Left renal cortex interstitium (tissue), 4 donors: ENCODE data around the gene ZNF287. TPM values are rescaled to one million over a fixed set of nuclear protein-coding genes. Genes with fewer than 3 reads are reported as not detected.
"Not testable (repeated sequence)": the region's sequence is repeated elsewhere in the genome, so short reads cannot be mapped to it uniquely, and the experiment has no call there.

ENCODE experiments used
- DNase-seq, 4 donors: peaks; one replicate each; pipeline ENCODE4 v3.0.0-alpha.2; 2013; ENCODE audit warnings: low read depth in 4 of 4, low spot score in 2 of 4, missing footprints in 1 of 4
- polyA plus RNA-seq, 4 donors: library from polyadenylated mRNA; unstranded; fragments of 120-200 nt; gene quantifications; one replicate each; pipeline ENCODE4 v1.2.1, GENCODE V29; 2013; ENCODE audit not compliant: insufficient read length in 4 of 4

ZNF287 gene
- 10 to 100 TPM in 2 of 4 donors, 1 to 10 TPM in 2; 8.6 to 11.8 (median 10.0) TPM for polyA plus RNA-seq

GRCh38 chr17:16568541-16569357, at the start of gene ZNF287:
Gene ZNF287 (minus strand): TSS chr17:16569204. CDS start chr17:16567731, 1,473 bp downstream.
- peak; percentile 61 to 91 (median 79) for DNase-seq

- no peak for DNase-seq
These were observed 48.6 kb upstream of the ZNF287 start for GRCh38 chr17:16617481-16618060.

- no peak for DNase-seq
These were observed 30.5 kb upstream of the ZNF287 start for GRCh38 chr17:16599537-16599936.

GRCh38 chr17:16593356-16594102, 24.5 kb upstream of the ZNF287 start:
- DNase-seq, result no peak

GRCh38 chr17:16589097-16589969, 20.3 kb upstream of the ZNF287 start:
- DNase-seq, result peak; percentile 74 to 85 (median 78)

- no peak for DNase-seq
These were observed 16.8 kb upstream of the ZNF287 start for GRCh38 chr17:16585796-16586195.

- DNase-seq, result peak; percentile 53 to 88 (median 75)
These were observed 15.4 kb upstream of the ZNF287 start for GRCh38 chr17:16584273-16584995.

GRCh38 chr17:16583781-16584180, 14.8 kb upstream of the ZNF287 start:
- no peak for DNase-seq

- DNase-seq, result no peak
These were observed 4.5 kb upstream of the ZNF287 start for GRCh38 chr17:16573466-16573865.

GRCh38 chr17:16569358-16569712, 331 bp upstream of the ZNF287 start:
- DNase-seq, result no peak

- DNase-seq, result no peak
These were observed 16.4 kb downstream of the ZNF287 start for GRCh38 chr17:16552637-16553045.

- no peak for DNase-seq
These were observed 16.9 kb downstream of the ZNF287 start for GRCh38 chr17:16551878-16552636.

- no peak for DNase-seq
These were observed 31.9 kb downstream of the ZNF287 start for GRCh38 chr17:16537130-16537458.

- DNase-seq, result no peak
These were observed 34.8 kb downstream of the ZNF287 start for GRCh38 chr17:16534236-16534635.

GRCh38 chr17:16529906-16530305, 39.1 kb downstream of the ZNF287 start:
- no peak for DNase-seq

- DNase-seq, result no peak
These were observed 41.7 kb downstream of the ZNF287 start for GRCh38 chr17:16527298-16527697.

GRCh38 chr17:16525556-16525955, 43.4 kb downstream of the ZNF287 start:
- not testable (repeated sequence) for DNase-seq

- DNase-seq, result peak in 3 of 4 donors; percentile 65 to 85 (median 68)
These were observed 47.8 kb downstream of the ZNF287 start for GRCh38 chr17:16521070-16521727.

- DNase-seq, result no peak
These were observed 50.0 kb downstream of the ZNF287 start for GRCh38 chr17:16519021-16519420.
